T-cell (primary cell): ENCODE measurements around the gene RAB1B. TPM values are rescaled to one million over a fixed set of nuclear protein-coding genes. Genes with fewer than 3 reads are reported as not detected.

ENCODE experiments used
- ATAC-seq, 4 experiments: fragments of 200-7000 bp in 3 of 4; fragments of 150-1000 bp in 1 of 4; cut with Tn5 transposase; replicated peaks in 1 of 4; 1 replicate in 3 of 4; 2 replicates in 1 of 4; pipeline ENCODE4 v1.10.0; 2021; ENCODE audit warnings: moderate library complexity in 3 of 4, mild to moderate bottlenecking in 2 of 4, moderate number of reproducible peaks in 1 of 4
- CTCF ChIA-PET, 2 donors: fragments of 300-600 bp; sonication (Branson Sonifier 250); formaldehyde crosslinking; loops; one replicate each; lab custom pipeline; 2022; ENCODE audit warnings: antibody characterized with exemption in 2 of 2; lab: Charles Lee
- POLR2A ChIA-PET, 2 donors: fragments of 300-600 bp; sonication (Branson Sonifier 250); formaldehyde crosslinking; loops; one replicate each; lab custom pipeline; 2022; ENCODE audit warnings: antibody characterized with exemption in 2 of 2; lab: Charles Lee
- DNase-seq, 35 experiments: peaks; one replicate each; pipeline versions ENCODE4 v3.0.0 to v3.0.0-alpha.2; 2013 to 2023
- H3K27ac ChIP-seq: one replicate; pipeline ENCODE4 v1.5.1; 2013; ENCODE audit warnings: low read length
- H3K27me3 ChIP-seq, 2 experiments: replicated peaks in 1 of 2; 1 replicate in 1 of 2; 2 replicates in 1 of 2; pipeline versions ENCODE4 v1.6.1 to v1.7.0; 2013; ENCODE audit warnings: low read length in 1 of 2, mixed read lengths in 1 of 2; ENCODE audit not compliant: control insufficient read depth in 2 of 2, insufficient read depth in 2 of 2; ENCODE audit errors: extremely low read depth in 1 of 2
- H3K36me3 ChIP-seq, 2 donors: 1 replicate in 1 of 2; 2 replicates in 1 of 2; pipeline versions ENCODE4 v1.6.1 to v1.7.0; 2013; ENCODE audit warnings: low read length in 1 of 2; ENCODE audit not compliant: control insufficient read depth in 2 of 2, insufficient read depth in 1 of 2; ENCODE audit errors: extremely low read depth in 1 of 2
- H3K4me1 ChIP-seq, 2 experiments: 1 replicate in 1 of 2; 2 replicates in 1 of 2; pipeline versions ENCODE4 v1.6.1 to v1.7.0; 2013; ENCODE audit warnings: low read length in 2 of 2, mixed read lengths in 1 of 2; ENCODE audit not compliant: insufficient read depth in 2 of 2, control insufficient read depth in 1 of 2; ENCODE audit errors: extremely low read depth in 1 of 2
- H3K4me3 ChIP-seq, 2 donors: 1 replicate in 1 of 2; 2 replicates in 1 of 2; pipeline versions ENCODE4 v1.5.1 to v1.7.0; 2013; ENCODE audit warnings: mild to moderate bottlenecking in 2 of 2, low read length in 1 of 2, moderate library complexity in 1 of 2; ENCODE audit not compliant: control insufficient read depth in 1 of 2; ENCODE audit errors: extremely low read depth in 1 of 2
- H3K9me3 ChIP-seq: 2 replicates; pipeline ENCODE4 v1.7.0; 2013
- H3K27ac Mint-ChIP-seq, 2 donors: one replicate each; pipeline ENCODE4 v1.8.0; 2020 to 2021; ENCODE audit warnings: mild to moderate bottlenecking in 2 of 2, mixed read lengths in 2 of 2
- H3K27me3 Mint-ChIP-seq, 2 donors: one replicate each; pipeline ENCODE4 v1.8.0; 2021 to 2022; ENCODE audit warnings: mixed read lengths in 2 of 2
- H3K36me3 Mint-ChIP-seq: one replicate; pipeline ENCODE4 v1.8.0; 2021; ENCODE audit warnings: mixed read lengths
- H3K4me1 Mint-ChIP-seq, 3 donors: one replicate each; pipeline ENCODE4 v1.8.0; 2020 to 2022; ENCODE audit warnings: mixed read lengths in 3 of 3, mild to moderate bottlenecking in 1 of 3
- H3K4me3 Mint-ChIP-seq, 3 donors: one replicate each; pipeline ENCODE4 v1.8.0; 2020 to 2022; ENCODE audit warnings: mild to moderate bottlenecking in 3 of 3, mixed read lengths in 3 of 3, moderate library complexity in 3 of 3
- H3K9me3 Mint-ChIP-seq, 3 donors: one replicate each; pipeline ENCODE4 v1.8.0; 2020 to 2022; ENCODE audit warnings: mixed read lengths in 3 of 3
- WGBS: methylation state at CpG from one replicate; pipeline ENCODE4 v1.1.5; 2013; ENCODE audit warnings: missing lambda C conversion rate; ENCODE audit not compliant: insufficient coverage; 5-methylcytosine and 5-hydroxymethylcytosine counted together
- total RNA-seq, 35 experiments: library from RNA in 6 of 35; stranded (reverse) in 6 of 35; fragments of 120-200 nt in 1 of 35; gene quantifications; one replicate each; pipeline versions ENCODE4 v1.2.1 to v1.2.4 and lab custom pipeline; 2013 to 2026

Gene RAB1B
- total RNA-seq, 5 donors from 2014 or later (not counting 1 experiment from before 2014, with no cell fraction given) = 60.7 to 98.8 (median 95.2) TPM

- H3K36me3 ChIP-seq = peaks cover 21 to 46% of the 10 kb centered on the region in 2 donors
- ATAC-seq = no peak
- peak overlapping the region; percentile 64 for H3K27ac ChIP-seq
- ChIA-PET POLR2A (no interaction called here), CTCF (interaction anchor here in 1 of 2 donors (1.1 to 1.7 kb wide), 4 partner anchors 14 to 407 kb away, joined by 3 to 5 read pairs (median 4); partner anchors contain the start of gene MUS81)
- peaks cover 15% of the 10 kb centered on the region for H3K36me3 Mint-ChIP-seq
- peak overlapping the region; percentile 86 to 94 (median 90) for H3K4me3 Mint-ChIP-seq
- no peaks in the 10 kb centered on the region for H3K27me3 ChIP-seq
- H3K4me1 Mint-ChIP-seq = peaks cover 33 to 37% (median 37%) of the 10 kb centered on the region in 3 donors
- peaks cover 6 to 47% of the 10 kb centered on the region in 2 experiments for H3K4me1 ChIP-seq
- H3K27ac Mint-ChIP-seq = peak overlapping the region; percentile 72 to 82
- H3K27me3 Mint-ChIP-seq = no peaks in the 10 kb centered on the region
- 94% methylated on average over 3 of the region's 13 CpGs for WGBS
- no peaks in the 10 kb centered on the region for H3K9me3 Mint-ChIP-seq
- H3K9me3 ChIP-seq = no peaks in the 10 kb centered on the region
- peak overlapping the region; percentile 36 to 89 for H3K4me3 ChIP-seq
- DNase-seq = no peak
These were observed 1.4 kb upstream of the RAB1B start for GRCh38 chr11:66267039-66267378.

GRCh38 chr11:66267379-66268243 lies 828 bp upstream of the RAB1B start:
- ChIA-PET POLR2A (interaction anchor here in 1 of 2 donors (0.6 to 1.1 kb wide), 3 partner anchors 21 to 769 kb away, joined by 3 to 5 read pairs (median 4); partner anchors contain the start of genes MALAT1, TMEM151A and YIF1A), CTCF (interaction anchor here in 1 of 2 donors (0.5 to 1.7 kb wide), 6 partner anchors 14 to 408 kb away, joined by 3 to 5 read pairs (median 4); partner anchors contain the start of genes MUS81 and YIF1A)
- no peaks in the 10 kb centered on the region for H3K27me3 Mint-ChIP-seq
- no peaks in the 10 kb centered on the region for H3K9me3 Mint-ChIP-seq
- H3K4me3 Mint-ChIP-seq = peak overlapping the region; percentile 86 to 94 (median 90)
- H3K27ac Mint-ChIP-seq = peak overlapping the region; percentile 88 to 91
- ATAC-seq (peak; percentile 56 to 66 (median 64)), DNase-seq (peak; percentile 67 to 91 (median 81))
- Histone ChIP-seq H3K4me1 (peaks cover 6 to 53% of the 10 kb centered on the region in 2 experiments), H3K4me3 (peak overlapping the region; percentile 89 to 94), H3K36me3 (peaks cover 23 to 45% of the 10 kb centered on the region in 2 donors), H3K27ac (peak overlapping the region; percentile 92), H3K9me3 (no peaks in the 10 kb centered on the region), H3K27me3 (no peaks in the 10 kb centered on the region)
- H3K4me1 Mint-ChIP-seq = peaks cover 38 to 43% (median 40%) of the 10 kb centered on the region in 3 donors
- peaks cover 21% of the 10 kb centered on the region for H3K36me3 Mint-ChIP-seq
- 0% methylated on average over 37 of the region's 61 CpGs for WGBS

GRCh38 chr11:66268952-66269905 lies 790 bp downstream of the RAB1B start:
- H3K4me1 Mint-ChIP-seq = peaks cover 41 to 55% (median 48%) of the 10 kb centered on the region in 3 donors
- no peaks in the 10 kb centered on the region for H3K27me3 Mint-ChIP-seq
- peaks cover 23 to 50% of the 10 kb centered on the region in 2 donors for H3K36me3 ChIP-seq
- no peaks in the 10 kb centered on the region for H3K9me3 Mint-ChIP-seq
- H3K4me1 ChIP-seq = peaks cover 6 to 67% of the 10 kb centered on the region in 2 experiments
- CTCF ChIA-PET = interaction anchor here in 1 of 2 donors (1.7 kb wide), 1 partner anchor 409 kb away, joined by 5 read pairs; the partner anchor contains the start of gene MUS81
- ATAC-seq = no peak
- peak overlapping the region; percentile 88 to 91 for H3K27ac Mint-ChIP-seq
- H3K9me3 ChIP-seq = no peaks in the 10 kb centered on the region
- H3K27me3 ChIP-seq = no peaks in the 10 kb centered on the region
- peak overlapping the region; percentile 92 for H3K27ac ChIP-seq
- peaks cover 30% of the 10 kb centered on the region for H3K36me3 Mint-ChIP-seq
- peak overlapping the region; percentile 86 to 94 (median 90) for H3K4me3 Mint-ChIP-seq
- 0% methylated on average over 19 of the region's 32 CpGs for WGBS
- peak overlapping the region; percentile 89 to 94 for H3K4me3 ChIP-seq
- POLR2A ChIA-PET = interaction anchor here in 1 of 2 donors (0.5 kb wide), 2 partner anchors 385 to 1160 kb away, joined by 3 to 6 read pairs; no protein-coding TSS in a partner anchor
- DNase-seq = peak in 1 of 35 experiments; percentile 36

- no peaks in the 10 kb centered on the region for H3K27me3 Mint-ChIP-seq
- H3K4me1 ChIP-seq = peaks cover 6 to 69% of the 10 kb centered on the region in 2 experiments
- no peaks in the 10 kb centered on the region for H3K27me3 ChIP-seq
- 90% methylated on average over 6 of the region's 7 CpGs for WGBS
- no peaks in the 10 kb centered on the region for H3K9me3 ChIP-seq
- ChIA-PET POLR2A (interaction anchor here (0.6 kb wide), 2 partner anchors 89 to 212 kb away, joined by 4 to 7 read pairs; no protein-coding TSS in a partner anchor), CTCF (no interaction called here)
- H3K4me3 ChIP-seq = no peak overlapping the region
- peaks cover 39% of the 10 kb centered on the region for H3K36me3 Mint-ChIP-seq
- no peaks in the 10 kb centered on the region for H3K9me3 Mint-ChIP-seq
- H3K27ac Mint-ChIP-seq = peak overlapping the region; percentile 55 to 75
- peak overlapping the region; percentile 38 for H3K27ac ChIP-seq
- peaks cover 27 to 44% of the 10 kb centered on the region in 2 donors for H3K36me3 ChIP-seq
- H3K4me1 Mint-ChIP-seq = peaks cover 41 to 55% (median 48%) of the 10 kb centered on the region in 3 donors
- ATAC-seq (no peak), DNase-seq (no peak)
- peak overlapping the region in 1 of 3 donors; percentile 31 for H3K4me3 Mint-ChIP-seq
These were observed 3.4 kb downstream of the RAB1B start for GRCh38 chr11:66271816-66272215.

- 44% methylated on average over 2 of the region's 2 CpGs for WGBS
- ChIA-PET CTCF (interaction anchor here in 1 of 2 donors (0.9 to 1.0 kb wide), 2 partner anchors 16 to 40 kb away, joined by 3 to 4 read pairs; partner anchors contain the start of gene YIF1A), POLR2A (interaction anchor here in 1 of 2 donors (0.7 kb wide), 1 partner anchor 10 kb away, joined by 4 read pairs; no protein-coding TSS in a partner anchor)
- H3K27me3 ChIP-seq = no peaks in the 10 kb centered on the region
- peak overlapping the region in 1 of 2 donors; percentile 39 for H3K27ac Mint-ChIP-seq
- peaks cover 27 to 44% of the 10 kb centered on the region in 2 donors for H3K36me3 ChIP-seq
- DNase-seq (peak in 11 of 35 experiments; percentile 22 to 62 (median 29)), ATAC-seq (no peak)
- H3K9me3 Mint-ChIP-seq = no peaks in the 10 kb centered on the region
- H3K9me3 ChIP-seq = no peaks in the 10 kb centered on the region
- H3K4me3 ChIP-seq = no peak overlapping the region
- peak overlapping the region; percentile 0 for H3K27ac ChIP-seq
- peaks cover 42% of the 10 kb centered on the region for H3K36me3 Mint-ChIP-seq
- peaks cover 6 to 69% of the 10 kb centered on the region in 2 experiments for H3K4me1 ChIP-seq
- H3K4me1 Mint-ChIP-seq = peaks cover 42 to 58% (median 50%) of the 10 kb centered on the region in 3 donors
- H3K27me3 Mint-ChIP-seq = no peaks in the 10 kb centered on the region
- H3K4me3 Mint-ChIP-seq = peak overlapping the region in 1 of 3 donors; percentile 29
These were observed 4.2 kb downstream of the RAB1B start for GRCh38 chr11:66272596-66272995.
